GM21447 (cell line): ENCODE measurements around the gene USP21.

ENCODE experiments used
- ATAC-seq: cut with Tn5 transposase; IDR thresholded peaks from one replicate; pipeline ENCODE4 v1.9.1; 2021; ENCODE audit not compliant: unreplicated experiment

The USP21 gene

DNA sequence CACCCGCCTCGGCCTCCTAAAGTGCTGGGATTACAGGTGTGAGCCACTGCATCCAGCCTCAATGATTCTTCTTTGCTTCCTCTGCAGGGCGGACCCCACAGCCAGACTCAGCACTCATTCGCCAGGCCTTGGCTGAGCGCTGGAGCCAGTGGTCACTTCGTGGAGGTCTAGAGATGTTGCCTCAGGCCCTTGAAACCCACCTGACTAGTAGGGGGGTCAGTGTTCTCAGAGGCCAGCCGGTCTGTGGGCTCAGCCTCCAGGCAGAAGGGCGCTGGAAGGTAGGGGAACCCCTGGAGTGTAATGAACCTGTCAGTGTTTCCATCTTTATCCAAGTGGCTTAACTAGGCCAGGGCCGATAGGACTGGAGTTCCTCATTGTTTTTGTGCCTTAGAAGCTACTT lies 9.6 kb downstream of the USP21 start:
- no peak for ATAC-seq

DNA sequence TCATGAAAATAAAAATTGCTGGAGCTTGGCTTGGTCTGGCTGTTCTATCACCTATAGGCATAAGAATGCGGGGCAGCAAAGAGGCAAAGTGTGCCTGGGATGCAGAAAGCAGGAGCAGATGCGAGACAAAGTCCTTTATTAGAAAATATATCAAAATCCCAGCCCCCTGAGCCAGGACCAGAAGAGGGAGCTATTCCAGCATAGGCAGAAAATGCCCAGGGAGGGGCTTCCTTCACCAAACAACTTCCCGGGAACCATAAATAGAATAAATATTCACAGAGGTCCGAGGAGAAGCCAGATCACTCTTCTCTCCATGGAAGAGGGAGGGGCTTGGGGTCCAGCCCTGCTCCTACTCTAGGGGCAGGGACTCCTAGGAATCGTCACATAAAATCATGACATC lies 11.9 kb downstream of the USP21 start:
- no peak for ATAC-seq

DNA sequence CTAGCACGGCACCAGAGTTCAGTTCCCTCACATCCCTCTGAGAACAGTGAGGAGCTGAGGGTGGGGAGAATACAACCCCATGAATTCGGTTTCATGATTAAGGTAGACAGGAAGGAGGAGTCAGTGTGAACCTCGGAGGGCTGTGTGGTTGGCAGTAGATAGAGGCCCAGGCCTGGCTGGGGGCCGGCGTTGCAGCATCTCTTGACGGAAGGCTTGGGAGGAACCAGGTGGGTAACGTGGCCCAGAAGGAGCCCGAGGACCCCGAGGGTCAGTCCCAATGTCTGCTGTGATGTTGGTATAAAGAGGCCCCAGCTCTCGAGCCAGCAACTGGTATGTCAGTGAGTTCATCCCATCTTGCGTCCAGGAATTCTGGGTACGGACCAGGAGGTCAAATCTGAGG lies 12.4 kb downstream of the USP21 start:
- ATAC-seq, result no peak

DNA sequence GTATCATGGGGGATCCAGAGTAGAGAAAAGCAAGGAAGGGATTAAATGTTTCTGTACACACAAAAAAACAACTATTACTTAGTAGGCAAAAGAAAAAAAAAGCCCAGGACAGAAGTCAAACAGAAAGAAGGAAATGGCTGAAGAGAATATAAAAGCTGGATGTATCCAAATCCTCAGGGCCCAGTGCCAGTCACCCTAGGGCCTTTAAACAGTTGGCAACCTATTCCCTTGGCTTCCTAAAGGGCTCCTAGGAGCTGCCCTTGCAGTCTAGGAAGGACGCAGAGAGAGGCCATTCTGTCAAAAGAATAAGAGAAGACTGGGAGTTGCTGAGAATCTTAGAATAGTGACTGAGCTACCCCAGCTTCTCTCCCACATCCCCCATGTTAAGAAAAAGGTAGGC lies 13.0 kb downstream of the USP21 start:
- ATAC-seq, result no peak

DNA sequence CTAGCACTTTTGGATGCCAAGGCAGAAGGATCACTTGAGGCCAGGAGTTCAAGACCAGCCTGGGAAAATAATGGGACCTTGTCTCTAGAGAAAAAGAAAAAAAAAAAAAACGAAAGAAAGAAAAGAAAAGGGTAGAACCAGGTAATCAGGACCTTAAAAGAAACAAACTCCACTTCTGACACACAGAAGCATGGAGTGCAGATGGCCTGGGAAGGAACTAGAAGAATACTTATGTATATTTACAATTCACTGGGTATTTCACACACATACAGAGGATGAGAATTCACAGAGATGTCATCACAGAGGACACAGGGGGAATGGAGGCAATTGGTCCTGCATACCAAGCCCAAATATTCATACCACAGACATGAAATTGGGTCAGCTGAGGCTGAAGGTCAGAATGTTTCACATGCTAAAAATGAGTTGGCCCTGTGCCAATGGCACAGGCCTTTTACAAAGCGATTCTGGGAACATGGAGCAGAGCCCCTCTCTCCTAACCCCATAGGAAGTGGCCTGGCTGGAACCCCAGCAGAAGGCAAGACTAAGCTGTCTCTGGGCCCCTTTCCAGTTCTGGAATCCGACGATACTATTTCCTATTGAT lies 13.6 kb downstream of the USP21 start:
- no peak for ATAC-seq

DNA sequence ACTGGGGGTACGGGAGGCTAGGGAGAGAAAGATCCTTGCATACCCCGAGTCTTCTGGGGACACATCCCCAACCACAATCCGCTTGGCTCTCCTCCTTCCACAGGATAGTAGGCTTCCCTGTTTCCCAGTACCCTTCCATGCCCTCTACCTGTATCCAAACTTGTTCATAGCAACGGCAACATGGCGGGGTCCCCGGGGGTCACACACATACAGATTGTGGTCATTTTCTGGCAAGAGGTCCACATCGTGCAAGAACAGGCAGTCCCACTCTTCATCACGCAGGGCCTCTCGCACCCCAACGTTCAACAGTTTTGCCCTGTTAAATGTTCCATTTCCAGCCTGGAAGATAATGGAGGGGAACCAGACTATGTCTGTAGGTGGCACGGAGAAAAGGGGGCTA lies 14.4 kb downstream of the USP21 start:
- ATAC-seq, result no peak

DNA sequence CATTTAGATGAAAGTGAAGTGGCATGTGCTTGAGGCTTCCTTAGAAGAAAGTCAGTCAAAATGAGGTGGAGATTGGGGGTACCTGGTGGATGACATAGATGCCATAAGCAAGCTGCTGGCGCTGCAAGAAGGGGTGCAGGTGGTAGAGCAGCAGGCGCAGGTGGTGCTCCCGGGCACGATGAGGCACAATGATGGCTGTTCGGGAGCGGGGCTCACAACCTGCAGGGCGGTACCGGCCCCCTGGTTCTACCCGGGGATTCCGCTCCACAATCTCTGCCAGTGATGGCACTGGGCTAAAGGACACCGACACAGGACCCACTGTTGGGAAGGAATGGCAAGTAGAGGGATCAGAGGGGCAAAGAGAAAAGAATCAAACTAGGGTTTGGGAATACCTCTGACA lies 15.6 kb downstream of the USP21 start:
- ATAC-seq, result no peak

DNA sequence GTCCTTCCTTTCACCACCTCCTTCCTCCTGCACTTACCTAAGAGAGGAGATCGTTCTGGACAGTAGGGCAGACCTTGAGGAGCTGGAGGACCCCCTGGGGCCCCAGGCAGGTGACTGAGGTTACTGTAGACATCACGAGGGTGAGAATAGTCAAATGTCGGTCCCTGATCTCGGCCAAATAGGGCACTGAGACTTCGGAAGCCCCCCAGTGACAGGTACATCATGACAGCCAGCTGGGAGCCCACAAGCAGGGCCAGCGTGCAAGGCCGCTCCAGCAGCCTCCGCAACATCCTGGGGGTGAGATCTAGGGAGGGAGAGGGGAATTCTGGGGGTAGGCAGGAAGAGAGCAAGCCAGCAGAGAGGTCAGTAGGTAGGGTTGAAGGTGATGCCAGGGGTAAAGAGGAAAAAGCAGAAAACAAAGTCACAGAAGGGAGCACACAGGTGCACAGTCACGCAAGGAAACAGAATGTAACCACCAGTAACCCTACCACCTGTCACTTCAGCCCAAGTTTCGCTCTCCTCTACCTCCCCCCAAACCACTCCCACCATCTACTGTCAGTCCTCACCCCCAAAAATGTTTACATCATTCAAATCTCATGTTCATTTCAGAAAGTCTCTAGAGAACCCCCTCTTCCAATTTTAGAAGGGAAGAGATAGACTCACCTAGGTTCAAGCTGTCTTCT lies 16.6 kb downstream of the USP21 start:
- ATAC-seq, result no peak

DNA sequence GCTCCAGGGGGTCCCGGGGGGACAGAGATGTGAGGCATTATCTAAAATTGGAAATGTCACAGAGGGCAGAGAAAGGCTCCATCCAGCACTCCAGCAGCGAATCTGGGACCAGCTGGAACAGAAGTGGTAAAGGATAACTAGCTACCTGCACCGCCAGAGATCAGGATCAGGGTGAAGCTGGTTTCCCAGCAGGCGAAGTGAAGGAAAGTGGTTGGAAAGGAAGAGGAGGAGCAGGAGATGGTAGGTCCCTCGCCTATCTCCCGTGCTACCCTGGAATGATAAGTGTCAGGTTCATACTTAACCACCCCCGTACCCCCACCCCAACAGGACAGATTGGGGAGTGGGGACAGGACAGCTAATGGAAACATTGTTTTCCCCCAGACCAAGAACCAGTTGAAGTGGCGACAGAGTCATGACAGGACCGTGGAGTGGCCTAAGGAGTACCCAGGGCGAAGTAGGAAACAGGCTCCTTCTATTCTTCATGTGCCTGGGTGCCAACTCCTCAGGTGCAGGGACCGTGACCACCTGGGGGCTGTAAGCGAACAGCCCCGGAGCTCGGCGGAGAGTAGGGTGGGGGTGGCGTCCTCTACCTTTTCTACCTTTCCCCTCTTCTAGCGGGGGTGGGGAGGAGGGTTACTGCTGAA lies 17.3 kb downstream of the USP21 start:
- ATAC-seq, result no peak

DNA sequence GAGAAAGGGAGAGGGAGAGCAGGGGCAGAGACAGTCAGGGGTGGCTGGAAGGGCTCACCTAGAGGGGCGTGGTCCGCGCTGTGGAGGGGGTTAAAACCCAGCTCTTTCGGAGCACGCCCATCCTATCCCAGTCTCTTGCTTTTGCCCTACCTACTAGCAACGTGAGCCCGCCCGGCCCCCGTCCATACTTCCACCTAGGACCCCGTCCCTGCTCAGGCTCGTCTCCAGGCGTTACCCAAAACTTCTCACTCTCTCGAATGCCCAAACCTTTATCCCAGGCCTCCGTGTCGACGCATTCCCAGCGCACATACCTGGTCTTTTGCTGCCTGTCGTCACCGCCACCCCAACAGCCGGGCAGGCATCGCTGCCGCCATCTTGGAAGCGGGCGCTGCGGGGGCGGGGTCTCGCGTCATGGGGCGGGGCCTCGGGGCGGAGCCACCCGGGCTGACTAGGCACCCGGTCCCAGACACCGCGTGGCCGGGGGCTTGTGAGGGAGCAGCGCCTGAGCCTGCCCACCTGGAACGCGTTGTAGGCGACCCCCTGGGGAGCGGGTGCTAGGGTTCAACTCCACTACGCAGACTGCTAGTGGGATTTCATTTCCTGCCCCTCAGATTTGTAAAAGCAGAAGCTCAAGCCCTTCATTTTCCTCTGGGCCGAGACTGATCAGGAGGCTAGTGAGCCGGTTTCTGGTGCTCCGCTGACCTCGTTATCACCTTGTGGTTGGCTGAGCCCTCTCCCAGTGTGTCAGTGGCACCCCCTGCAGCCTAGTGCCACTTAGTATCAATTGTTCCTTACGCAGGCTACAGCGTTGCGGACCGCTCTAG lies 18.0 kb downstream of the USP21 start, which contains the start of gene B4GALT3:
B4GALT3 (minus strand) TSS at position 396 of the 824 bp plus-strand sequence. CDS start 1,447 bp downstream, outside the sequence.
- peak; percentile 69 for ATAC-seq

DNA sequence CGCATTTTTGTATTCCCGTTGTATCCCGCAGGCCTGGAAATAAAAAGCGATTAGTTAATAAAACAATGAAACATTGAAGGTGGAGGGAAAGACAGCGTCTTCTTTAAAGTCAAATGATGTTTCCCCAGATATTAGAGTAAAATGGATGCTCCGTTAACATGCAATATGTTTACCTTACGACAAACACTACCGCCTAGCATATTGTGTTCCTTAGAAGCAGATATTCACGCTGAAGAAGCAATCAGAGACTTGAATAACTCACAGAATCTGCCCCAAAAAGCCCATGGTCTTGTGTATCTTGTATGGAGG lies 18.6 kb downstream of the USP21 start:
- ATAC-seq, result no peak

DNA sequence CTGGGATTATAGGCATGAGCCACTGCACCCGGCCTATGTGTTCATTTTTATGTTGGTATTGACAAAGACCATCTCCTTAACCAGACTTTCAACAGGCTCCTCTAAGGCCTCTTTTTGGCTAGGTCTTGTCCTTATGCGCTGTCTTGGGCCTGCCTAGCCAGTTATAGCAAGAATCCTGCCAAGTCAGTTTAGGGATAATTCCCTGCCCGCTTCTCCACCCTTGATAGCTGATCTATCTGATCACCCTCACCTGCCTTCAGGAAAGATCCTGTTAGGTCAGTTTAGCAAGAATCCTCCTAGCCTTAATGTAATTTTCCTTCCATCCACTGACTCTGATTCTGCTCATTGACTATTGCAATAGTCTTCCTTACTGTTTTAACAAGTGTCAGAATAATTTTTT lies 20.4 kb downstream of the USP21 start:
- ATAC-seq, result no peak

DNA sequence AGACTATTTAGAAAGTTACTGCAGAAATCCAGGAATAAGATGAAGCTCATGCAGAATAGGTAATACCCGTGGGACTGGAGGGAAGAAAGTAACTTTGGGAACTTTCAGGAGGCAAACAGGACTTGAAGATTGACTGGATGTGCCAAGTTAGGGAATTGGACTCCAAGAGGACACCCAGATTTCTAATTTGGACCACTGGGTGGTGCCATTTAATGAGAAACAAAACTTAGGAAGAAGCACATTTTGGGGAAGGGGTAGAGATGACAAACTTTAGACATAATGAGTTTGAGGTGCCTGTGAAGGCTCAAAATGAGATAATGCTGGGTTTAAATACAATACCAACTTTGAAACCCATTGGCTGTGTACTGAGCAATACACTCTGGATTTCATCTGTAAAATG lies 21.3 kb downstream of the USP21 start:
- no peak for ATAC-seq

DNA sequence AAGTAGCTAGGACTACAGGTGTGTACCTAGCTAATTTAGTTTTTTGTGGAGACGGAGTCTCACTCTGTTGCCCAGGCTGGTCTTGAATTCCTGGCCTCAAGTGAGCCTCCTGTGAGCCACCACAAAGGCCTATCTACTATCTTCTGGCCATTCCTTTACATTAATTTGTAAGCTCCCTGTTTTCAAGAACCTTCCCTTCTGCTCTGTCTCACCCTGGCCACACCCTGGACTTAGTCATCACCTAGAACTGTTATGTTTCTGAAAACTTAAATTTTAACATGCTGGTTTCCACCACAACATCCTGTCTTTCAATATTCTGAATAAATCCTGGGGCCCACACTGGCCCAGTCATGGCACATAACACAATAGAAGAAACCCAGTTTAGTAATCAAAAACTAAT lies 22.9 kb downstream of the USP21 start:
- ATAC-seq, result peak; percentile 56

DNA sequence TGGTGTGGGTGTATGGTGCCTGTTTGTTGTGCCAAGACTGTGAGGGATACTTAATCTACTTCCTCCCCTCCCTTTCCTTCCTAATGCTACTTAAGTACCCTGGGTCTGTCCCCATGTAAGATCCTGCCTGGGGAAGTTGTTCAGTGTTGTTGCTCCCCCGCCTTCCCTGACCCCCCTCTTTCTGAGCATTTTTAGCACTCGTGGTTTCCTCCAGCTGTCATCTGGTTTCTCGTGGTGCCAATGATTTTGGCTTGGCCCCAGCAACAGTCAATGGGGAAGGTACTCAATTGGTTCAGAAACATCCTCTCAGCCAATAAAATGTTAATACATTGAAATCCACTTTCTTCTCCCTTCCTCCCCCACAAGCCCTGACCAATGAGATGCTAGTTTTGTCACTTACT lies 26.0 kb downstream of the USP21 start:
- peak; percentile 56 for ATAC-seq

DNA sequence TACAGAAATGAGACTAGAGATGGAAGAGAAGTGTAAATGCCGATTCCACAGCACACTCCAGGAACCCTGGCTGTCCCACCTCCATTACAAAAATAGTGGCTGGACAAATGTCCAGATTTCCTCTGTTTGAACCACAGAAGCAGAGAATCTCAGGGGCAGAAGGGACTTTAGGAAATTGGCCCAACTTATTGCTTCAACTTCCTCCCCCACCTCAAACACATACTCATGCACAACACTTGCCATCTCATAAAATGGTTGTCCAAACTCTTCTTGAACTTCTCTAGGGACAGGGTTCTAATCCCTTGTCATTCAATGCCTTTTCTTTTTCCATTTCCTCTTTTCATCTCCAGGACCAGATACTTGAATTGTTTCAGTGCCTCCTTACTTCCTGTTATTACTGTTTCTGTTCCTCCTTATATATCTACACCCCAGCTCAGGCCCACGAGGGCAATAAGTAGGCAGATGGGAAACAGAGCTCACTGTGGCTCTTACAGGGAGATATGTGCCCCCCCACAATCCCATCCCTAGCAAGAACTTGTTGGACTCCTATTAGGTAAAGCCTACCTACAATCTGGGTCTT lies 26.5 kb downstream of the USP21 start:
- peak; percentile 32 for ATAC-seq

DNA sequence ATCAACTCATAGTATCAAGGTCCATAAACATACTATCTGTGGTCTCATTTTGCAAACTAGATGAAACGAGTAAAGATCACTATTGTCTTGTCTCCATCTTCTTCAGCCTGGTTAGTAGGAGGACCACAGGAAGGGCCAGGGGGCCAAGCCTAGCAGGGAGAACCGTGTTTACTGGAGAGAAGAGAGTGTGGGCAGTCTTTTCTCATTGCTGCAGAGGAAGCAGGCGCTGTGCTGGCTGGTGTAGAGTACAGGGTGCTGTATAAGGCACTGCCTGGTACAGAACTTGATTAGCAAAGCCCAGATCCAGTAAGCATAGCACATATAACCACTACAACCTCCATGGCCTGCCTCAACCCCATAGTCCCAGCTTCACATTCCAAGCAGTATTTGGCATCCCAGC lies 28.0 kb downstream of the USP21 start:
- ATAC-seq, result no peak

DNA sequence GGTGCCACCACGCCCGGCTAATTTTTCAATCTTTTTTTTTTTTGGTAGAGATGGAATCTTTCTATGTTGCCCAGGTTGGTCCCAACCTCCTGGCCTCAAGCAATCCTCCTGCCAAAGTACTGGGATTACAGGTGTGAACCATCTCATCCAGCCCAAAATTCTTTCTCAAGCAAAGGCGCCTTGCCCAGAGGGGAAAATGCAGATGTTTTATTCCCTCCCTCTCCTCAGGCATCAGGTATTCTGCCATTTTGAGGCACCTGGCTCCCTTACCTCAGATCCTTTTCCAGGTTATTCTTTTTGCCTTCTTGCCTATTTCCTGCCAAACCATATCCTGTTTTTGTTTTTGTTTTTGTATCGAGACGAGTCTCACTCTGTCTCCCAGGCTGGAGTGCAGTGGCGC lies 29.1 kb downstream of the USP21 start:
- no peak for ATAC-seq

DNA sequence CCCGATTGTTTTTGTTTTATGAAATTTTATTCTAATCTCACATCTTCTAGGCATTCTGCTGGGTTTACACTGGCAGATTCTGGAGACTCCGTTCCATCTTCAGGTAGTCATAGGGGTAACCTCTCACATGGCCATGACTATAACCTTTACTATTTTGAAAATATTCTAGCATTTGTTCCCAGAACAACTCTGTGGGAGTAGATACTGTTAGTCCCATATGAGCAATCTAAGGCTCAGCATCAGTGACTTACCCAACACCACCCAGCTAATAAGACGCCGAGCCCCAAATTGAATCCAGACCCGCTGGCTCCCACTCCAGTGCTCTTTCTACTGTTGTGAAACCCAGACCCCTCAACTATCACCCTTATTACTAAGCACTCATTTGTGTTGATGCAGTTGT lies 29.7 kb downstream of the USP21 start:
- no peak for ATAC-seq

DNA sequence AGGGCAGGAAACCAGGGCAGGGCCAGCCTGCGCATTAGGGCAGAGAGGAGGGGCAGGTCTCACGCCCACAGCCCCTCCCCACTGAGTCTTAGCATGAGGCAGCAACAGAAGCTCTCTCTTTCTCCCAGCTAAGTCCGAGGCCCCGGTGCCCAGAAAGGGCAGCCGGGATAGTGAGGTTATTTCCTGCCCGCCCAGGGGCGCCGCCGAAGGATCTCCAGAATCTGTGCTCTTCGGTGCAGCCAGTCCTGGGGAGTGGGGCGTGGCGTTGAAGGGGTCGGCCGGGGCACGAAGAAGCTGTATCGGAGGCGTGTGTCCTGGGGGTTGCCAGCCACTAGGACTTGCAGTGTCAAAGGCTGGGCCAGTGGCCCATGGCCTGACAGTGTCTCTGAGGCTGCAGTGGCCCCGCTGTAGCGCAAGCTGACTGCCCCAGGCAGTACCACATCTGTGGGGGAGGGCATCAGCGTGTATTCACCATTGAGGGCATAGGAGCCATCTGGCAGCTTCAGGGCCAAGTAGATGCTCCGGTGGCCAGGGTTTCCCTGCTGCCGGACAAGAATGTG lies 31.7 kb downstream of the USP21 start:
- ATAC-seq, result no peak

DNA sequence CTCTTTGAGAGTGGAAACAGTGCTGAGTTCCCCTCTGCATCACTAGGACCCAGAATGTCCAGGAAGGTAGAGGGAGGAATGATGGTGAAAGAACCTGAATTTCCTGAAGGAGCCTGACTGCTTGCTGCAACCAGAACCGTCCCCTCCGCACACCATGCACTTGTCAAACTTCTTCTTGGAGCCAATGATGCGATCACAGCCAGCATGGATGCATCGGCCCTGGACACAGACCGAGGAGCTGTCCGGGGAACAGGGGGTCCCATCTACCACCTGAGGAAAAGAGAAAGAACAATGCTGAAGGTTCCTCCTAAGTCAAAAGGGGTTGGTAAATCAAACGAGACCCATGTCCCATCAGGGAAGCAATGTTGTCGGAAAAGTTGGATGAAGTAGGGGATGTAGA lies 32.7 kb downstream of the USP21 start:
- ATAC-seq, result no peak
